ENCODE measurements around the gene TRIM17. TPM values are rescaled to one million over a fixed set of nuclear protein-coding genes. Genes with fewer than 3 reads are reported as not detected.

Gene TRIM17
- total and polyA plus RNA-seq, 2 of the 13 experiments (the other 11 are each of a cell fraction or from before 2014, with no cell fraction given): 0.32 to 0.64 TPM

GRCh38 chr1:228417483-228418203, 982 bp upstream of the TRIM17 start:
- DNase-seq (ENCODE audit: low spot score) (no peak), FAIRE-seq (no peak), ATAC-seq (no peak)
- Histone ChIP-seq H3K4me3 (replicated peaks in 1 of 3; ENCODE audit: insufficient read depth in 1 of 3, low read depth in 2 of 3, low read length in 3 of 3) (no peak overlapping the region), H4K20me1 (ENCODE audit: insufficient read depth, low read length) (no peaks in the 10 kb centered on the region), H3K79me2 (ENCODE audit: insufficient read depth, low read length) (no peaks in the 10 kb centered on the region), H3K4me2 (ENCODE audit: low read depth, low read length) (no peak overlapping the region), H3K36me3 (replicated peaks in 1 of 2; ENCODE audit: control insufficient read depth in 1 of 2, insufficient read depth in 2 of 2, low read length in 2 of 2) (no peaks in the 10 kb centered on the region), H3K27ac (ENCODE audit: extremely low read length, insufficient read depth, low read length) (no peak overlapping the region), H2AFZ (ENCODE audit: low read length) (no peak overlapping the region), H3K4me1 (ENCODE audit: insufficient read depth, low read length) (peaks cover 14% of the 10 kb centered on the region), H3K9me3 (ENCODE audit: low read length) (no peaks in the 10 kb centered on the region), H3K9ac (ENCODE audit: insufficient read depth, low read depth, low read length) (no peak overlapping the region), H3K27me3 (ENCODE audit: control insufficient read depth in 1 of 2, insufficient read depth in 2 of 2, low read length in 2 of 2) (peaks cover 0 to 6% of the 10 kb centered on the region in 2 experiments; a peak in 2 of 5 replicates)
- ChIA-PET CTCF (ENCODE audit: low intra/inter-chr PET ratio, low total read pairs) (no interaction called here), POLR2A (no interaction called here)
- no TSS peak for BruUV-seq (replicated peaks)
- intact Hi-C loops (cut with micrococcal nuclease; ENCODE audit: unreplicated experiment) (no loop called here), in situ Hi-C loops (cut with HindIII; ENCODE audit: extremely low pct_ligation_motif_present, low pct_unique_long_range_greater_than_20kb) (no loop called here)
- WGBS (ENCODE audit: low lambda C conversion rate): 69% methylated on average over 5 of the region's 7 CpGs
- TF ChIP-seq ARHGAP35 (CRISPR knock-in tag; IDR thresholded peaks at IDR 0.05; ENCODE audit: borderline replicate concordance): no peak
- TF ChIP-seq AGO2 (optimal IDR thresholded peaks at IDR 0.05; ENCODE audit: low read depth, low read length): no peak

GRCh38 chr1:228417061-228417460, 400 bp upstream of the TRIM17 start:
- Histone ChIP-seq H3K9ac (ENCODE audit: insufficient read depth, low read depth, low read length) (no peak overlapping the region), H3K27ac (ENCODE audit: extremely low read length, insufficient read depth, low read length) (no peak overlapping the region), H3K27me3 (ENCODE audit: control insufficient read depth in 1 of 2, insufficient read depth in 2 of 2, low read length in 2 of 2) (peaks cover 0 to 6% of the 10 kb centered on the region in 2 experiments; a peak in 2 of 5 replicates), H4K20me1 (ENCODE audit: insufficient read depth, low read length) (no peaks in the 10 kb centered on the region), H3K9me3 (ENCODE audit: low read length) (no peaks in the 10 kb centered on the region), H3K36me3 (replicated peaks in 1 of 2; ENCODE audit: control insufficient read depth in 1 of 2, insufficient read depth in 2 of 2, low read length in 2 of 2) (no peaks in the 10 kb centered on the region), H3K4me1 (ENCODE audit: insufficient read depth, low read length) (peaks cover 18% of the 10 kb centered on the region), H3K79me2 (ENCODE audit: insufficient read depth, low read length) (no peaks in the 10 kb centered on the region), H3K4me3 (replicated peaks in 1 of 3; ENCODE audit: insufficient read depth in 1 of 3, low read depth in 2 of 3, low read length in 3 of 3) (no peak overlapping the region), H2AFZ (ENCODE audit: low read length) (no peak overlapping the region), H3K4me2 (ENCODE audit: low read depth, low read length) (no peak overlapping the region)
- in situ Hi-C loops (cut with HindIII; ENCODE audit: extremely low pct_ligation_motif_present, low pct_unique_long_range_greater_than_20kb) (no loop called here), intact Hi-C loops (cut with micrococcal nuclease; ENCODE audit: unreplicated experiment) (no loop called here)
- ATAC-seq (no peak), FAIRE-seq (no peak), DNase-seq (ENCODE audit: low spot score) (no peak)
- BruUV-seq (replicated peaks): no TSS peak
- POLR2A ChIA-PET: no interaction called here
- no peak for TF ChIP-seq CHD2 (IDR thresholded peaks at IDR 0.05; ENCODE audit: low read depth, low read length)
- TF ChIP-seq FIP1L1 (IDR thresholded peaks at IDR 0.05; ENCODE audit: borderline replicate concordance, insufficient read depth, low read depth, low read length): no peak
- no peak for TF ChIP-seq TEF (CRISPR knock-in tag; IDR thresholded peaks at IDR 0.05)
- no peak for TF ChIP-seq USF2 (IDR thresholded peaks at IDR 0.05; ENCODE audit: low read depth, low read length)
- TF ChIP-seq USF2 (CRISPR knock-in tag; IDR thresholded peaks at IDR 0.05; ENCODE audit: borderline replicate concordance): no peak
- no peak for TF ChIP-seq TCF12 (IDR thresholded peaks at IDR 0.05)
- no peak for TF ChIP-seq TCF12 (CRISPR knock-in tag; IDR thresholded peaks at IDR 0.05)
- no peak for TF ChIP-seq ZC3H4 (CRISPR knock-in tag; IDR thresholded peaks at IDR 0.05; ENCODE audit: borderline replicate concordance)
- TF ChIP-seq ZNF30 (CRISPR knock-in tag; IDR thresholded peaks at IDR 0.05): no peak
- CTCF ChIA-PET (ENCODE audit: low intra/inter-chr PET ratio, low total read pairs): no interaction called here
- WGBS (ENCODE audit: low lambda C conversion rate): 96% methylated on average over 11 of the region's 12 CpGs
